GM10266 (cell line): ENCODE results near the gene SEMA4D.

ENCODE experiments used
- DNase-seq: peaks from one replicate; pipeline ENCODE4 v3.0.0; 2012; ENCODE audit errors: extremely low spot score
- CTCF ChIP-seq: IDR thresholded peaks from 2 replicates; pipeline ENCODE4 v1.5.1; 2012; ENCODE audit warnings: mild to moderate bottlenecking, low read depth; ENCODE audit not compliant: control insufficient read depth, insufficient read depth; ENCODE audit errors: missing control alignments

The SEMA4D gene

DNA sequence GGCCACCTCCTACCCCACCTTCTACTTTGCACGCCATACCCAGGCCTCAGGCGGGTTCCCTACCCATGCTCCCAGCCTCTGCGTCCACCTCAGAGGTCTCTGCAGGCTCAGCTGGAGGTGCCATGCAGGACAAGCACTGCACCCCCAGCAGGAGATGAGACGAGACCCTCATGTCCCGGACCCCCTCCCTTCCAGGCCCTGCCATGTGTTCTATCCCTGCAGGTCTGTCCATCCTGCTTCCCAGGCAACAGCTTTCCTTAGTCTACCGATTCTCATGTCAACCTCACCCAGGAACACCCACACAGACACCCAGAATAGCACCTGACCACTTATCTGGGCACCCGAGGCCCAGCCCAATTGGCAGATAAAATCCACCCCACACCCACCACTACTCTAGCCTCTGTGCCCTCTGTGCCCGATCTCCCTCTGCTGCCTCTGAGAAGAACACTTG is 52.1 kb downstream of the SEMA4D start:
- DNase-seq = no peak
- TF ChIP-seq CTCF = no peak

DNA sequence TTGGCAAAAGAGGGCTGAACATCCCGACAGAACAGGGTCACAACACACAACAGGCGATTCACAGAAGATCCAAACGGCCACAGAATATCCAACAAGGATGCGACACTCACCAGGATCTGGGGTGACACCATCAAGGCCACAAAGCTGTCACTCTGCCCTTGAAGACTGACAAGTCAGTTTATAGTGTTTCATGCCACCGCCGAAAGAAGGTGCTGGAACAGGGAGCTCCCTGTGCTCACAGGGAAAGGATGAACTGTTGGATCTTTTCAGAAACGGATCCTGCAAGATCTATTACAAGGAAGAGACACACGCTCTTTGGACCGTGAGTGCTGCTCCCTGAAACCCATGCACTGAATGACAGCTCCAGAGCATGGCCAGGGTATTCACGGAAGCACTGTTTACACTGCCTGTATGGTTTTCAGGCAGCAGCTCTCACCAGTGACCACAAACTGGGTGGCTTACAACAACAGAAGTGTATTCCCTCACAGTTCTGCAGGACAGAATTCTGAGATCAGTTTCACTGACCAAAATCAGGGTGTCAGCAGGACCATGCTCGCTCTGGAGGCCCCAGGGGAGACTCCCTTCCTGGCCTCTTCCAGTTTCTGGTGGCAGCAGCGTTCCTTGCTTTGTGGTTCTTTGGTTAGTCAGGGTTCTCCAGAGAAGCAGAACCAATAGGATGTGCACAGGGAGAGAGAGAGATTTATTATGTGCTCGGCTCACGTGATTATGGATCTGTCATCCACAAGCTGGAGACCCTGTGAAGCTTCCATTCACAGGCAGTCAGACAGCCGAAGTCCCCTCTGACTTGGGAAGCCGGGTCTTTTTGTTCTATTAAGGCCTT is 52.8 kb downstream of the SEMA4D start:
- DNase-seq = no peak
- TF ChIP-seq CTCF = no peak

DNA sequence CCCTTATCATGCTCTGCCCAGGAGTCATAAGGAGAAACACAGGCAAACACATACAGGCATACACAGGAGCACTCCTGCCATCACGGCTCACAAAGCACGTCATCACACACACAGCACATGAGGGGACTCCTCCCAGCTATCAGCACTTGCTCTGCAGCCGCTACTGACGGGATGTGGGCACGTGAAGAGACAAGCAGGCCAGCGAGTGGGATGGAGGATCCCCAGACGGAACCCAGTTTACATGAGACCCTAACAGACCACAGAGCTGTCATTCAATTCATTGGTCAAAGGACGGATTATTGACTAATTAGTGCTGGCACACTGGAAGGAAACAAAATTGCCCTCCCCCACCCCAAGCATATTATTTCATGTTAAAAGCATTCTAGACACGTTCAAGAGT is 53.6 kb downstream of the SEMA4D start:
- TF ChIP-seq CTCF = no peak
- DNase-seq = no peak

DNA sequence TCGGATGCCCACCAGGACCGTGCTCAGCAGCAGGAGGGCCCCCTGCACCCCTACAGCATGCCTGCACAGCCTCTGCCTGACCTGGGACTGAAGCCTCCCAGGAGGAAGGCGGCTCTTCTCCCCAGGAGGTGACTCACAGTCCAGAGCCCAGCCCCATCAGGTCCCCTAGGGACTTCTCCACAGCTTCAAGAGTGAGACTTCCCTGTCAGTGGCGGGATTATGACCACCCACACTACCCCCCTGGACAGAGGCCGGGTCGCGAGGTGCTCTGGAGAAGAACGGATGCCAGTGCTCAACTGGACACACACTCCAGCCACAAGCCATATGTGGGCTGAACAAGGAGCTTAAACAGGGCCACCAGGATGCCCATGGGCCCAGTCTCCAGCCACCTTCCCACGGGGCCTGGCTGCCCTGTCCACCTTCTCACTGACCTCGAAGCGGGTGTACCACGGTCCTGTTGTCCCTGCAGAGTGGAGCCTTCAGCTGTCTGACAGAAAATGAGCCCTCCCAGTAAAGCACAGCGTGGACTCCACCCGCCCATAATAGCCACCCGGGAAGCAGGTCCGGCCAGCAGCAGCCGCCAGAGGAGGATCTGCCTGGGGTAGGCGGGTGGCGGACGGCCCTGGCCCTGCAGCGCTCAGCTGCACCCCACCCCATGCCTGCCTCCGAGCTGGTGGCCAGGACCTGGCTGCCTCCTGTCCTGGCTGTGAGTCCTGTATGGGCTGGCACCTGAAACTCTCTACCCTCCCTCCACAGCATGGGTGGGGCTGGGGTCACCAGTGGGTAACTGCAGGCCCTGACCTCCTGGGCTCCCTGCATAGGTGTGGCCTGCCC is 54.7 kb downstream of the SEMA4D start:
- peak; percentile 58 for DNase-seq
- TF ChIP-seq CTCF = no peak

DNA sequence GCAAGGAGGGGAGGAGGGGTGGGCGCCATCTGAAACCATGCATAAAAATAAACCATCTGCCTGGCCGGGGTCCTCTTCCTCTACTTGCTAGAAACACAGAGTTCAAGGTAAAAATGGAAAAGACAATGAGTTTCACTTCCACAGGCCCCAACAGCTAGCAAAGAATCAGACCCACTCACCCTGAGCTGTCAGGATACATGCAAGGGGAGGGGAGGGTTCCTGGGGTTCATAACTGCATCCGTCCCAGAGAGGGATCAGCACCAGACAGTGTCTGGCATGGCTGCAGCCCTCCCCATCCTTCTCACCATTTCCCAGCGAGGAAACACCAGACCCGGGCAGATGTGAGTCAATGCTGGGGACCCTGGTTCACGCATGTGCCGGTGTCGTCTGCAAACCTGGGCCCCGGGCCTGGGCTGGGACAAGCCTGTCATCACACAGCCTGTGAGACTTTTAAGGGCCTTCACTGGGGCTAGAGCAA is 55.4 kb downstream of the SEMA4D start:
- no peak for TF ChIP-seq CTCF
- peak; percentile 56 for DNase-seq

- DNase-seq = no peak
- TF ChIP-seq CTCF = no peak
These were observed 55.9 kb downstream of the SEMA4D start for GRCh38 chr9:89441986-89442385.

DNA sequence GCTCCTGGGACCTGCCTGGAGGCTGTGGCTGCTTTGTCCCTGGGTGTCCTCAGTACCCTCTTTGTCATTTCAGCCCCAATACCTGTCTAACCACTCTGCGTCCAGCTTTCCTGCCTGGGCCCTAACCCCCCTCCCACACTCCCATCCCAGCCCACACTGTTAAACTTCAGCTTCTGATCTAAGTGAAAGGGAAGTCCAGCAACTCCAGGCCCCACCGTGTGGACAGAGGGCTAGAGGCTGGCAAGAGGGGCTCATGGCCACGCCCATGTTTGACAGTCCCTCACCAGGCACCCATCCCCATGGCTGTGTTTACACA is 56.3 kb downstream of the SEMA4D start:
- DNase-seq = no peak

More for the DNA sequence above, 56.3 kb downstream of the SEMA4D start:
- no peak for TF ChIP-seq CTCF
